ENCODE measurements around the gene CHAT. TPM values are rescaled to one million over a fixed set of nuclear protein-coding genes. Genes with fewer than 3 reads are reported as not detected.

Gene CHAT
- total and polyA plus RNA-seq, 2 of the 13 experiments (the other 11 are each of a cell fraction or from before 2014, with no cell fraction given), result not detected

GRCh38 chr10:49579621-49580020 lies 34.2 kb upstream of the CHAT start (continued):
- TF ChIP-seq CREB3 (CRISPR knock-in tag; IDR thresholded peaks at IDR 0.05), result no peak

GRCh38 chr10:49585387-49585786 lies 28.4 kb upstream of the CHAT start:
- DNase-seq (ENCODE audit: low spot score) (no peak), FAIRE-seq (no peak), ATAC-seq (no peak)
- Histone ChIP-seq H3K36me3 (replicated peaks in 1 of 2; ENCODE audit: control insufficient read depth in 1 of 2, insufficient read depth in 2 of 2, low read length in 2 of 2) (no peaks in the 10 kb centered on the region), H2AFZ (ENCODE audit: low read length) (no peak overlapping the region), H3K9ac (ENCODE audit: insufficient read depth, low read depth, low read length) (no peak overlapping the region), H3K27ac (ENCODE audit: extremely low read length, insufficient read depth, low read length) (no peak overlapping the region), H3K4me3 (replicated peaks in 1 of 3; ENCODE audit: insufficient read depth in 1 of 3, low read depth in 2 of 3, low read length in 3 of 3) (no peak overlapping the region), H3K9me3 (ENCODE audit: low read length) (no peaks in the 10 kb centered on the region), H3K4me1 (ENCODE audit: insufficient read depth, low read length) (no peaks in the 10 kb centered on the region), H3K79me2 (ENCODE audit: insufficient read depth, low read length) (no peaks in the 10 kb centered on the region), H3K27me3 (ENCODE audit: control insufficient read depth in 1 of 2, insufficient read depth in 2 of 2, low read length in 2 of 2) (no peaks in the 10 kb centered on the region), H3K4me2 (ENCODE audit: low read depth, low read length) (no peak overlapping the region), H4K20me1 (ENCODE audit: insufficient read depth, low read length) (no peaks in the 10 kb centered on the region)
- TF ChIP-seq TRIM22 (IDR thresholded peaks at IDR 0.05) (no peak), PRPF4 (IDR thresholded peaks at IDR 0.05; ENCODE audit: low read depth, low read length, poor library complexity, severe bottlenecking) (no peak), ATF7-NPFF (CRISPR knock-in tag; IDR thresholded peaks at IDR 0.05; ENCODE audit: low read depth) (no peak), ADNP (CRISPR knock-in tag; IDR thresholded peaks at IDR 0.05) (no peak), MTA3 (CRISPR knock-in tag; IDR thresholded peaks at IDR 0.05) (no peak), ZNF317 (CRISPR knock-in tag; IDR thresholded peaks at IDR 0.05) (no peak), CEBPB (IDR thresholded peaks at IDR 0.05; ENCODE audit: borderline replicate concordance, low read depth, low read length) (peak; percentile 14; the same call in 1 of the 2 replicates), KLF13 (CRISPR knock-in tag; IDR thresholded peaks at IDR 0.05) (no peak), GPN1 (CRISPR knock-in tag; IDR thresholded peaks at IDR 0.05; ENCODE audit: borderline replicate concordance) (no peak)
- BruUV-seq (replicated peaks), result no TSS peak
- intact Hi-C loops (cut with micrococcal nuclease; ENCODE audit: unreplicated experiment), result no loop called here
- POLR2A ChIA-PET, result no interaction called here
- in situ Hi-C loops (cut with HindIII; ENCODE audit: extremely low pct_ligation_motif_present, low pct_unique_long_range_greater_than_20kb), result loop anchor here (25.0 kb wide), 1 partner anchor 627 kb away; no protein-coding TSS in a partner anchor
- CTCF ChIA-PET (ENCODE audit: low intra/inter-chr PET ratio, low total read pairs), result no interaction called here

Measured in HepG2 (cell line).